ENCODE data around the gene CERS6.

GRCh38 chr2:168758970-168759820 lies 303.1 kb downstream of the CERS6 start:
- TF ChIP-seq CTCF (IDR thresholded peaks at IDR 0.05 in 8 of 11, conservative IDR thresholded peaks at IDR 0.05 in 3 of 11): peak in 9 of 11 experiments; percentile 24 to 64 (median 52)
- no peak for TF ChIP-seq POLR2A (IDR thresholded peaks at IDR 0.05)
- TF ChIP-seq POLR2AphosphoS5 (IDR thresholded peaks at IDR 0.05): no peak

All from spleen (tissue), 7 donors.